Neuronal stem cell (in vitro differentiated cells): ENCODE measurements around the gene ZNF70.

Source experiments
- DNase-seq: peaks from one replicate; pipeline ENCODE4 v3.0.0-alpha.2; 2013; ENCODE audit warnings: low spot score
- H2AFZ ChIP-seq: one replicate; pipeline ENCODE4 v1.6.1; 2013; ENCODE audit warnings: mild to moderate bottlenecking, low read length, inconsistent platforms
- H2AK5ac ChIP-seq: 2 replicates; pipeline ENCODE4 v1.6.1; 2013; ENCODE audit warnings: low read depth, mild to moderate bottlenecking, inconsistent platforms, low read length, moderate library complexity, mixed read lengths
- H2BK120ac ChIP-seq: 2 replicates; pipeline ENCODE4 v1.6.1; 2013; ENCODE audit warnings: low read depth, mild to moderate bottlenecking, inconsistent platforms, low read length, moderate library complexity, mixed read lengths
- H2BK12ac ChIP-seq: one replicate; pipeline ENCODE4 v1.6.1; 2013; ENCODE audit warnings: low read length, inconsistent platforms
- H2BK15ac ChIP-seq: 2 replicates; pipeline ENCODE4 v1.6.1; 2013; ENCODE audit warnings: mild to moderate bottlenecking, low read length, inconsistent platforms, mixed read lengths
- H2BK5ac ChIP-seq: one replicate; pipeline ENCODE4 v1.6.1; 2013; ENCODE audit warnings: inconsistent platforms, mild to moderate bottlenecking, low read length, moderate library complexity
- H3K14ac ChIP-seq: one replicate; pipeline ENCODE4 v1.6.1; 2013; ENCODE audit warnings: low read length, inconsistent platforms
- H3K18ac ChIP-seq: 2 replicates; pipeline ENCODE4 v1.6.1; 2013; ENCODE audit warnings: low read length, inconsistent platforms
- H3K23ac ChIP-seq: 2 replicates; pipeline ENCODE4 v1.6.1; 2013; ENCODE audit warnings: low read depth, mild to moderate bottlenecking, mixed read lengths, low read length, inconsistent platforms; ENCODE audit not compliant: poor library complexity
- H3K27ac ChIP-seq: replicated peaks from 3 replicates; pipeline ENCODE4 v1.5.1; 2013; ENCODE audit warnings: low read length, inconsistent platforms
- H3K27me3 ChIP-seq, 3 experiments: 2 replicates each; pipeline ENCODE4 v1.6.1; 2013; ENCODE audit warnings: low read length in 3 of 3, mild to moderate bottlenecking in 2 of 3, inconsistent platforms in 1 of 3, low read depth in 1 of 3, mixed read lengths in 1 of 3, moderate library complexity in 1 of 3; ENCODE audit not compliant: control insufficient read depth in 3 of 3, insufficient read depth in 3 of 3
- H3K36me3 ChIP-seq, 2 donors: replicated peaks in 1 of 2; 2 replicates each; pipeline ENCODE4 v1.6.1; 2013; ENCODE audit warnings: low read length in 2 of 2; ENCODE audit not compliant: control insufficient read depth in 2 of 2, insufficient read depth in 2 of 2
- H3K4ac ChIP-seq: 2 replicates; pipeline ENCODE4 v1.6.1; 2013; ENCODE audit warnings: inconsistent platforms, mild to moderate bottlenecking, low read length, moderate library complexity
- H3K4me1 ChIP-seq, 2 donors: 1 replicate in 1 of 2; 2 replicates in 1 of 2; pipeline ENCODE4 v1.6.1; 2013; ENCODE audit warnings: low read length in 2 of 2, low read depth in 1 of 2; ENCODE audit not compliant: control insufficient read depth in 2 of 2, insufficient read depth in 1 of 2
- H3K4me2 ChIP-seq: one replicate; pipeline ENCODE4 v1.6.1; 2013; ENCODE audit warnings: mild to moderate bottlenecking, low read length, inconsistent platforms; ENCODE audit not compliant: insufficient read depth, poor library complexity, severe bottlenecking
- H3K4me3 ChIP-seq, 2 donors: 2 replicates each; pipeline ENCODE4 v1.5.1; 2013; ENCODE audit warnings: low read length in 2 of 2, mild to moderate bottlenecking in 2 of 2, inconsistent platforms in 1 of 2, moderate library complexity in 1 of 2
- H3K79me1 ChIP-seq: one replicate; pipeline ENCODE4 v1.6.1; 2013; ENCODE audit warnings: low read depth, mild to moderate bottlenecking, inconsistent platforms, low read length, moderate library complexity
- H3K9ac ChIP-seq: one replicate; pipeline ENCODE4 v1.6.1; 2013; ENCODE audit warnings: mild to moderate bottlenecking, low read depth, low read length, inconsistent platforms; ENCODE audit not compliant: poor library complexity
- H3K9me3 ChIP-seq, 2 donors: replicated peaks in 1 of 2; 2 replicates each; pipeline versions ENCODE3 to v1.6.1; 2013; ENCODE audit warnings: low read length in 2 of 2, mild to moderate bottlenecking in 2 of 2, inconsistent platforms in 1 of 2, low read depth in 1 of 2, mixed read lengths in 1 of 2, moderate library complexity in 1 of 2; ENCODE audit not compliant: control insufficient read depth in 2 of 2, insufficient read depth in 1 of 2
- H4K8ac ChIP-seq: one replicate; pipeline ENCODE4 v1.6.1; 2013; ENCODE audit warnings: low read depth, mild to moderate bottlenecking, inconsistent platforms, low read length, moderate library complexity
- H4K91ac ChIP-seq: one replicate; pipeline ENCODE4 v1.6.1; 2013; ENCODE audit warnings: low read length, low read depth, mild to moderate bottlenecking, inconsistent platforms; ENCODE audit not compliant: poor library complexity
- WGBS, 2 donors: extraction: QIAGEN DNeasy Blood & Tissue Kit; methylation state at CpG; one replicate each; pipeline ENCODE4 v1.1.7; 2013; ENCODE audit warnings: missing lambda C conversion rate in 2 of 2, mixed read lengths in 1 of 2; ENCODE audit not compliant: insufficient read length in 2 of 2, insufficient replicate concordance in 1 of 2; ENCODE audit errors: extremely low coverage in 2 of 2; 5-methylcytosine and 5-hydroxymethylcytosine counted together

The ZNF70 gene

DNA sequence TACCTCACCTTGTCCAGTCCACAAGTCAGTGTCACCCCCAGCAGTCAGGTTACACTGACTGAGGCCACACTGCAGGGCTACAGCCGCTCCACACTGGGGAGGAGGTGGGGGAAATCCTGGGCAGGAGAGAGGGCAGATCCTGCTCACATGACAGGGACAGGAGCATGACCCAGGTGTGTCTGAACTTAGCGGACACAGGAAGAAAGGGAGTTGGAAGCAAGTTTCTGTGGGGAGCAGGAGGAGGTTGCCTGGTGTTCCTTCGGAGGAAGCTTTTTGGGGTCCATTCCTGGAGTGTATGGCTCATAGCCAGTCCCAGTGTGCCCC lies 27.6 kb upstream of the ZNF70 start:
- no peak overlapping the region for H2BK120ac ChIP-seq
- no peak overlapping the region for H4K91ac ChIP-seq
- H3K36me3 ChIP-seq = no peaks in the 10 kb centered on the region
- H3K27ac ChIP-seq = no peak overlapping the region
- H3K9ac ChIP-seq = peak overlapping the region; percentile 60
- H2BK15ac ChIP-seq = peak overlapping the region; percentile 92
- H3K4me3 ChIP-seq = no peak overlapping the region
- H3K23ac ChIP-seq = no peak overlapping the region
- H2AFZ ChIP-seq = no peak overlapping the region
- no peak overlapping the region for H2BK5ac ChIP-seq
- WGBS, 2 donors = no CpG with 5 or more reads among the region's 3 CpGs
- peak overlapping the region; percentile 43 for H4K8ac ChIP-seq
- H3K18ac ChIP-seq = no peak overlapping the region
- peaks cover under 1 to 6% of the 10 kb centered on the region in 2 donors for H3K4me1 ChIP-seq
- H3K4me2 ChIP-seq = no peak overlapping the region
- H3K79me1 ChIP-seq = peaks cover 3% of the 10 kb centered on the region
- H2BK12ac ChIP-seq = peak overlapping the region; percentile 99
- H3K4ac ChIP-seq = peak overlapping the region; percentile 84
- no peak for DNase-seq
- peaks cover 0 to 7% (median 7%) of the 10 kb centered on the region in 3 experiments for H3K27me3 ChIP-seq
- no peaks in the 10 kb centered on the region for H3K9me3 ChIP-seq
- peak overlapping the region; percentile 92 for H2AK5ac ChIP-seq
- H3K14ac ChIP-seq = no peak overlapping the region

DNA sequence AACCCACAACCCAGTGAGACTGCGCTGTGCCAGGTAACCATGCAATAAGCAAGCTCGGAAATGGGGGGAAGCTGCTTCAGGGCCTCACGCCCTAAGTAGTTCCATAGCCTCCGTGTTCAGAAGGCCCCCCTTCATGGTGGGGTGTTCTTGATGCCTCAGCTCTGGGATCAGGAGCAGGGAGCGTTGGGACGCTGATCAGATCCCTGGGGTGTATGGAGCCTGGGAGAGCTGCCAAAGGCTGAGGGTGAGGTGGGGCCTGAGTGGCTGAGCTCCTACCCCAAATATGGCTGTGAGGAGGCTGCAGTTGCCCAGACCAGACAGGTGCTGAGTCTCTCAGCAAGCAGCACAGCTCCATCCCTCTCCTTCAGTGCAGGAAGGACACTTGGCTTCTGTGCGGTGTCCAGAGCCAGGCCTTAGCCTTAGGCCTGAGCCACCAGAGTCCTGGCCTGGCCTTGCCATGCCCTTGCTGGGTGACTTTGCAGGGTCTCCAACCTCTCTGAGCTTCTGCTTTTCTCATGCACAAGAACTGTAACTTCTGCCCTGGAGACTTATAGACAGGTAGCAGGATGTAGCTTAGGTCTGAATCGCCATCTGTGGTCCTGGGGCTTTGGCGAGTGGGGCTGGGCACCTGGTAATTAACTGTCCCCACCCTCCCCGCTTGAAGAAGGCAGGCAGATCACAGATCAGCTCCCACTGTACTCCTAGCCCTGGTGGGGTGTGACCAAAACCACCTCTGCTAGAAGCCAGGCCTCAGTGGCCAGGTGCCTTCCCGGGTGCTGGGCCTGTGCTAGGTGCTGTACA lies 27.1 kb upstream of the ZNF70 start:
- Histone ChIP-seq H3K9ac (no peak overlapping the region), H4K91ac (no peak overlapping the region), H4K8ac (peak overlapping the region; percentile 96), H2AK5ac (peak overlapping the region; percentile 89), H2AFZ (no peak overlapping the region), H3K23ac (no peak overlapping the region), H3K27me3 (peaks cover 0 to 13% (median 13%) of the 10 kb centered on the region in 3 experiments), H2BK5ac (no peak overlapping the region), H3K27ac (no peak overlapping the region), H3K18ac (peak overlapping the region; percentile 46), H3K79me1 (peaks cover 3% of the 10 kb centered on the region), H3K4ac (peak overlapping the region; percentile 84), H3K9me3 (no peaks in the 10 kb centered on the region), H3K14ac (no peak overlapping the region), H3K4me1 (peaks cover 6 to 11% of the 10 kb centered on the region in 2 donors), H3K4me2 (no peak overlapping the region), H2BK15ac (peak overlapping the region; percentile 92), H3K4me3 (no peak overlapping the region), H2BK12ac (peak overlapping the region; percentile 99), H2BK120ac (no peak overlapping the region), H3K36me3 (no peaks in the 10 kb centered on the region)
- no peak for DNase-seq
- no CpG with 5 or more reads among the region's 11 CpGs for WGBS, 2 donors

DNA sequence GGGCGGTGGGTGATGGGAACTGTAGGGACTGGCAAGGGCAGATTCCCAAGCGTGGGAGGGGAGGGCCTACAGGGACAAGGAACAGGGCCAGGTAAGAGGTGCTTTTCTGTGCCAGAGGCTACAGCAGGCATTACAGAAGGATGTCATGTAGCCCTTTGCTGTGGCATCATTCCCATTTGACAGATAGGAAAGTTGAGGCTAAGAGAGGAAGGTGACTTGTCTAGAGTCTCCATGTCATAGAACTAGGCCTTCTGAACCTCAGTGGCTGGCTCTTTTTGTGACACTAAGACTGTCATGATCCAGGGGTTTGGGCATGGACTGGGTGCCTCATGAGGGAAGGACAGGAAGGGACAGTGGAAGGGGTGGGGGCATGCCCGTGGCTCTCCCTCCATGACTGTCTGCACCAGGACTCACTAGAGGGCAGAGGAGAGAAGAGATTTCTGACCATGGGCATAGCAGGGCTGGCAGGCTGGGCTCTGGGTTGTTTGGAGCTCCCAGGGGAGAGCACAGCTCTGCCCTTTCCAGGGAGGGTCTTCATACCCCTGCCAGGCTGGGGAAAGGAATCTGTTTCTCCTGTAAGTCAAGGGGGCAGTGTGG lies 25.0 kb upstream of the ZNF70 start:
- H4K8ac ChIP-seq = no peak overlapping the region

DNA sequence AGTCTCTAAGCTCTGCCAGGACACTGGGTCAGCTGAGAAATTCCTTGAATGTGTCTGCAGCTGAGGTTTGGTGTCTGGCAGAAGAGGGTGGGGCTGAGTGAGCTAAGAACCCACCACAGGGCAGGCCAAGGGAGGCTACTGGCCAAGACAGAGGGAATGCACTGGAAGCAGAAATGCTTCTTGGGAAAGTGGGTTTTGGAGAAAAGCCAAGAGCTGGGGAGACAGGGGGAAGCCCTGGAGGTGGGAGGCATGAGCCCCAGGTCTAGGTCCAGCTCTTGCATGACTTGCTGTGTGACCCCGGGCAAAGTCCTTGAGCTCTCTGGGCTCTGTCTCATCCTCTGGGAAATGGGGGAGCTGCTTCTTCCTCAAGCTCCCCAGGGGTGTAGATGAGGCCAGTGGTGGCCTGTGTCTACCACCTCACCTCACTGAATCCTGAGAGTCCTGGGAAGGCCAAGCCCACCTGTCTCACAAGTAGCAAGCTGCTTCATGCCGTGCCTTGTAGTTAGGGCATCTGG lies 24.1 kb upstream of the ZNF70 start:
- H3K27me3 ChIP-seq = peaks cover 0 to 14% (median 13%) of the 10 kb centered on the region in 3 experiments
- no peak overlapping the region for H2AFZ ChIP-seq
- no peak overlapping the region for H3K27ac ChIP-seq
- no peak overlapping the region for H2BK15ac ChIP-seq
- no peak overlapping the region for H2BK120ac ChIP-seq
- no peak overlapping the region for H3K4ac ChIP-seq
- H4K91ac ChIP-seq = no peak overlapping the region
- no peak overlapping the region for H3K4me2 ChIP-seq
- peaks cover 2% of the 10 kb centered on the region for H3K79me1 ChIP-seq
- DNase-seq = no peak
- no peak overlapping the region for H2BK12ac ChIP-seq
- no CpG with 5 or more reads among the region's 2 CpGs for WGBS, 2 donors
- no peaks in the 10 kb centered on the region for H3K36me3 ChIP-seq
- H3K4me3 ChIP-seq = no peak overlapping the region
- no peak overlapping the region for H3K9ac ChIP-seq
- no peak overlapping the region for H2BK5ac ChIP-seq
- peak overlapping the region; percentile 2 for H2AK5ac ChIP-seq
- H3K4me1 ChIP-seq = peaks cover 12 to 18% of the 10 kb centered on the region in 2 donors
- H3K18ac ChIP-seq = no peak overlapping the region
- no peaks in the 10 kb centered on the region for H3K9me3 ChIP-seq
- H3K14ac ChIP-seq = no peak overlapping the region
- no peak overlapping the region for H3K23ac ChIP-seq
- no peak overlapping the region for H4K8ac ChIP-seq

More for the DNA sequence above, 25.0 kb upstream of the ZNF70 start:
- H3K27me3 ChIP-seq = peaks cover 0 to 14% (median 13%) of the 10 kb centered on the region in 3 experiments
- no peak overlapping the region for H3K27ac ChIP-seq
- H3K4me1 ChIP-seq = peaks cover 12 to 18% of the 10 kb centered on the region in 2 donors
- H3K14ac ChIP-seq = no peak overlapping the region
- H3K4me3 ChIP-seq = no peak overlapping the region
- DNase-seq = no peak
- H3K23ac ChIP-seq = no peak overlapping the region
- H3K4ac ChIP-seq = no peak overlapping the region
- H3K79me1 ChIP-seq = peaks cover 2% of the 10 kb centered on the region
- no peak overlapping the region for H3K18ac ChIP-seq
- H2BK120ac ChIP-seq = no peak overlapping the region
- no CpG with 5 or more reads among the region's 3 CpGs for WGBS, 2 donors
- H4K91ac ChIP-seq = no peak overlapping the region
- H2AK5ac ChIP-seq = peak overlapping the region; percentile 29
- no peaks in the 10 kb centered on the region for H3K36me3 ChIP-seq
- H3K4me2 ChIP-seq = no peak overlapping the region
- H3K9ac ChIP-seq = peak overlapping the region; percentile 10
- H3K9me3 ChIP-seq = no peaks in the 10 kb centered on the region
- no peak overlapping the region for H2BK15ac ChIP-seq
- no peak overlapping the region for H2BK12ac ChIP-seq
- no peak overlapping the region for H2BK5ac ChIP-seq
- no peak overlapping the region for H2AFZ ChIP-seq
